ENCODE data around the gene OLFM1. TPM values are rescaled to one million over a fixed set of nuclear protein-coding genes. Genes with fewer than 3 reads are reported as not detected.
"Not testable (repeated sequence)": the region's sequence is repeated elsewhere in the genome, so short reads cannot be mapped to it uniquely, and the experiment has no call there.

The OLFM1 gene
- total RNA-seq, 4 donors from 2014 or later, result 3.4 to 8.5 (median 6.7) TPM

DNA sequence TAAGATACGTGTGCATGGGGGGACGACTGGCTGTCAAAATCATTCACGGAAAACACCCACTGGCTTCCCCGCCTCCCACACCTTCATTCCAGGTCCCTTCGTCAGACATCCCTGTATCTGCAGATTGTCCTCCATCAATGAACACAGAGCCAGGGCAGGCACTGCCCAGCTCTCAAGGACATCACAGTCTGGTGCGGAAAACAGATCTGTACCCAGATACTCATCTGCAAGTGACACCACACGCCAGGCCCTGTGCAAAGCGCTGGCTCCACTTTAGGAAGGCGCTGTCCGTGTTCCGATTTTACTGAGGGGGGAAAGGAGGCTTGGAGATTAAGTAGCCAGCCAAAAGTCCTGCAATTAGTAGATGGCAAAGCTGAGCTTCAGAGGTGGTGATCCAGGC lies 72.3 kb downstream of the OLFM1 start:
- no peak for DNase-seq
- ATAC-seq, result no peak
- Histone ChIP-seq H3K4me3 (no peak overlapping the region), H3K27me3 (peaks cover 16 to 26% (median 26%) of the 10 kb centered on the region in 3 donors), H3K36me3 (no peaks in the 10 kb centered on the region), H3K9me3 (no peaks in the 10 kb centered on the region), H3K4me1 (no peaks in the 10 kb centered on the region), H3K27ac (no peak overlapping the region)
- TF ChIP-seq POLR2A (IDR thresholded peaks at IDR 0.05), result no peak
- TF ChIP-seq, protein P1, sequence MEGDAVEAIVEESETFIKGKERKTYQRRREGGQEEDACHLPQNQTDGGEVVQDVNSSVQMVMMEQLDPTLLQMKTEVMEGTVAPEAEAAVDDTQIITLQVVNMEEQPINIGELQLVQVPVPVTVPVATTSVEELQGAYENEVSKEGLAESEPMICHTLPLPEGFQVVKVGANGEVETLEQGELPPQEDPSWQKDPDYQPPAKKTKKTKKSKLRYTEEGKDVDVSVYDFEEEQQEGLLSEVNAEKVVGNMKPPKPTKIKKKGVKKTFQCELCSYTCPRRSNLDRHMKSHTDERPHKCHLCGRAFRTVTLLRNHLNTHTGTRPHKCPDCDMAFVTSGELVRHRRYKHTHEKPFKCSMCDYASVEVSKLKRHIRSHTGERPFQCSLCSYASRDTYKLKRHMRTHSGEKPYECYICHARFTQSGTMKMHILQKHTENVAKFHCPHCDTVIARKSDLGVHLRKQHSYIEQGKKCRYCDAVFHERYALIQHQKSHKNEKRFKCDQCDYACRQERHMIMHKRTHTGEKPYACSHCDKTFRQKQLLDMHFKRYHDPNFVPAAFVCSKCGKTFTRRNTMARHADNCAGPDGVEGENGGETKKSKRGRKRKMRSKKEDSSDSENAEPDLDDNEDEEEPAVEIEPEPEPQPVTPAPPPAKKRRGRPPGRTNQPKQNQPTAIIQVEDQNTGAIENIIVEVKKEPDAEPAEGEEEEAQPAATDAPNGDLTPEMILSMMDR (IDR thresholded peaks at IDR 0.05 in 4 of 5, conservative IDR thresholded peaks at IDR 0.05 in 1 of 5), result no peak
- intact Hi-C loops (cut with DNase I; ENCODE audit: low total_unique reads) (no loop called here), in situ Hi-C loops (cut with MboI; ENCODE audit: low sequenced_read_pairs in 4 of 4) (no loop called here)

DNA sequence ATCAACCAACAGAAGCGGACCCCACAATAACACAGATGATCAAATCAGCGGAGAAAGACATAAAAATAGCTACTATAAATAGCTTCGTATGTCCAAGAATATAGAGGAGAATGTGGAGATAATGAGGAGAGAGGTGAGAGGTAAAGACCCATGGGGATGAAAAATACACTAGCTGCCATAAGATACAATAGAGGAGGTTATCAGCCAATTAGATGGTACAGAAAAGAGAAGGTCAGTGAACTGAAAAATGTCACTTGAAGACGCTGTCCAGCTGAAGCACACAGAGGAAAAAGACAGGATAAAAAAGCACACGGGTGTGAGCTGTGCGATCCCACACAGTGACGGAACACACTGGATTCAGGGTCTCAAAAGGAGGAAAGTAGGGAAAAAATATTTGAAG lies 73.4 kb downstream of the OLFM1 start:
- no peak for DNase-seq
- Histone ChIP-seq H3K9me3 (no peaks in the 10 kb centered on the region), H3K36me3 (no peaks in the 10 kb centered on the region), H3K4me1 (no peaks in the 10 kb centered on the region), H3K27me3 (peaks cover 16 to 36% (median 35%) of the 10 kb centered on the region in 3 donors), H3K4me3 (no peak overlapping the region), H3K27ac (no peak overlapping the region)
- in situ Hi-C loops (cut with MboI; ENCODE audit: low sequenced_read_pairs in 4 of 4), result no loop called here
- ATAC-seq, result no peak
- intact Hi-C loops (cut with DNase I; ENCODE audit: low total_unique reads), result no loop called here
- no peak for TF ChIP-seq POLR2A (IDR thresholded peaks at IDR 0.05)
- TF ChIP-seq, protein P1 (IDR thresholded peaks at IDR 0.05 in 4 of 5, conservative IDR thresholded peaks at IDR 0.05 in 1 of 5), result no peak

DNA sequence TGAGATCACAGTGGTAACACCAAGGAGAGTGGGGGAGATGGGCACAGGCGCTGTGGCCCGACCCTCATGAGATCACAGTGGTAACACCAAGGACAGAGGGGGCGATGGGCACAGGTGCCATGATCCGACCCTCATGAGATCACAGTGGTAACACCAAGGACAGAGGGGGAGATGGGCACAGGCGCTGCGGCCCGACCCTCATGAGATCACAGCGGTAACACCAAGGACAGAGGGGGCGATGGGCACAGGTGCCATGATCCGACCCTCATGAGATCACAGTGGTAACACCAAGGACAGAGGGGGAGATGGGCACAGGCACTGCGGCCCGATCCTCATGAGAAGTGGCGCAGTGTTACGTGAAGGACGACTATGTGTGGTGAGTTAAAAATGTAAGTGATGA lies 75.1 kb downstream of the OLFM1 start:
- intact Hi-C loops (cut with DNase I; ENCODE audit: low total_unique reads); ATAC-seq: not testable (repeated sequence)
- peaks cover 26 to 49% (median 47%) of the 10 kb centered on the region in 3 donors for H3K27me3 ChIP-seq

DNA sequence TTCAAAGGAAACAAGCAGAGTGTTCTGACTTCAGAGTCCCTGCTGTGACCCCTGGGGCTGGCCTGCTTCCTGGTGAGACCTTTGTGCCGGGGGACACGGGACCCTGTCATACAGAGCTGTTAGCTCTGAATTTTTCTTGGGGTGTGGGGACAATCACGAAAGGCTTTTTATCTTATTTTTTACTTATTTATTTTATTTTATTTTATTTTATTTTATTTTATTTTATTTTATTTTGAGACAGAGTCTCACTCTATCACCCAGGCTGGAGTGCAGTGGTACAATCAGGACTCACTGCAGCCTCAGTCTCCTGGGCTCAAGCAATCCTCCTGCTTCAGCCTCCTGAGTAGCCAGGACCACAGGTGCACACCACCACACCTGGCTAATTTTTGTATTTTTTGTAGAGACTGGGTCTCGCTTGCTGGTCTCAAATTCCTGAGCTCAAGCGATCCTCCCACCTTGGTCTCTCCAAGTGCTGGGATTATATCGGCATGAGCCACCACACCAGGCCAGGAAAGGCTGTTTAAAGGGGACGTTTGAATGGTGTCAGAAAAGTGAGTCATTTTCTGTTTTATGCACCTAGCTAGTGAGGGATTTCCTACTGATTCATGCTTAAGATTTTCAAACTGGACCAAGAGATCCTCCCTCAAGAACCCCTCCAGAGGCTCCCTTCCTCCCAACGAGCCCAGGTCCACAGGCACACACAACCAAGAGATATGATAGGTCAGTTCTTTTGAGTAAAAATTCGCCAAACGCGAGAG lies 75.7 kb downstream of the OLFM1 start:
- intact Hi-C loops (cut with DNase I; ENCODE audit: low total_unique reads) (no loop called here), in situ Hi-C loops (cut with MboI; ENCODE audit: low sequenced_read_pairs in 4 of 4) (no loop called here)
- no peak for DNase-seq
- Histone ChIP-seq H3K4me1 (no peaks in the 10 kb centered on the region), H3K36me3 (no peaks in the 10 kb centered on the region), H3K27ac (no peak overlapping the region), H3K9me3 (no peaks in the 10 kb centered on the region), H3K27me3 (peaks cover 24 to 54% (median 47%) of the 10 kb centered on the region in 3 donors), H3K4me3 (no peak overlapping the region)
- no peak for ATAC-seq
- no peak for TF ChIP-seq POLR2A (IDR thresholded peaks at IDR 0.05)
- TF ChIP-seq, protein P1 (IDR thresholded peaks at IDR 0.05 in 4 of 5, conservative IDR thresholded peaks at IDR 0.05 in 1 of 5), result no peak

More for the DNA sequence above, 75.1 kb downstream of the OLFM1 start:
- H3K9me3 ChIP-seq; H3K36me3 ChIP-seq; DNase-seq; H3K27ac ChIP-seq; H3K4me1 ChIP-seq; in situ Hi-C loops (cut with MboI; ENCODE audit: low sequenced_read_pairs in 4 of 4); H3K4me3 ChIP-seq: not testable (repeated sequence)

DNA sequence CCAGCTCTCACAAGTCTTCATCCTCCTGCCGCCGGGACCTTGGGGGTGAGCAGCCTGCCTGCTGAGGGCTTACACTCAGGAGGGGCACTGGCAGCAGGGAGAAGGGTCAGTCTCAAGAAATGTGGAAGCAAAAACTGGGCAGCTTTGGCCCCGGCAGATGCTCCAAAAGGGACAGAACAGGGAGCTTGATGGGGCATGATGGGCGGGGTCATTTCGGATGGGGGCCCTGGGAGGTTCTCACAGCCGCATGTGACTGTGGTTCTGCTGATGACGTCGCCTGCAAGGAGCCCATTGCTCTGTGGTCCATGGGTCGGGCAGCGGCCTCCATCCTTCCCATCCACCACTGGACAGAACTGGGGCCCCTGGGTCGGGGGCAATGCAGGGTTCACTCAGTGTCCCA lies 76.6 kb downstream of the OLFM1 start:
- TF ChIP-seq, protein P1 (IDR thresholded peaks at IDR 0.05 in 4 of 5, conservative IDR thresholded peaks at IDR 0.05 in 1 of 5), result no peak
- no peak for TF ChIP-seq POLR2A (IDR thresholded peaks at IDR 0.05)
- Histone ChIP-seq H3K27me3 (peaks cover 15 to 56% (median 45%) of the 10 kb centered on the region in 3 donors), H3K4me1 (no peaks in the 10 kb centered on the region), H3K27ac (no peak overlapping the region), H3K4me3 (no peak overlapping the region), H3K9me3 (no peaks in the 10 kb centered on the region), H3K36me3 (no peaks in the 10 kb centered on the region)
- intact Hi-C loops (cut with DNase I; ENCODE audit: low total_unique reads), result no loop called here
- ATAC-seq, result no peak
- in situ Hi-C loops (cut with MboI; ENCODE audit: low sequenced_read_pairs in 4 of 4), result no loop called here
- no peak for DNase-seq

Measured in gastrocnemius medialis (tissue), 4 donors.